Measurements from ENCODE around the gene MRPL53. TPM values are rescaled to one million over a fixed set of nuclear protein-coding genes. Genes with fewer than 3 reads are reported as not detected.
"Not testable (repeated sequence)": the region's sequence is repeated elsewhere in the genome, so short reads cannot be mapped to it uniquely, and the experiment has no call there.

The MRPL53 gene
- polyA plus RNA-seq, 3 donors from 2014 or later: 83.8 to 152 (median 119) TPM

- H3K36me3 Mint-ChIP-seq: peaks cover 6 to 12% (median 7%) of the 10 kb centered on the region in 3 donors
- peak overlapping the region; percentile 35 to 92 (median 78) for H3K27ac Mint-ChIP-seq
- H3K4me3 Mint-ChIP-seq: peak overlapping the region; percentile 90 to 98 (median 93)
- DNase-seq: no peak
- H3K27me3 Mint-ChIP-seq (ENCODE audit: low read depth in 3 of 3): peaks cover 8 to 15% (median 11%) of the 10 kb centered on the region in 3 donors
- H3K9me3 Mint-ChIP-seq: no peaks in the 10 kb centered on the region
- peaks cover 46 to 48% of the 10 kb centered on the region in 2 donors for H3K4me1 Mint-ChIP-seq
These were observed 26.2 kb upstream of the MRPL53 start for GRCh38 chr2:74498500-74499266.

- no peak for DNase-seq
These were observed 25.5 kb upstream of the MRPL53 start for GRCh38 chr2:74497777-74498499.

DNA sequence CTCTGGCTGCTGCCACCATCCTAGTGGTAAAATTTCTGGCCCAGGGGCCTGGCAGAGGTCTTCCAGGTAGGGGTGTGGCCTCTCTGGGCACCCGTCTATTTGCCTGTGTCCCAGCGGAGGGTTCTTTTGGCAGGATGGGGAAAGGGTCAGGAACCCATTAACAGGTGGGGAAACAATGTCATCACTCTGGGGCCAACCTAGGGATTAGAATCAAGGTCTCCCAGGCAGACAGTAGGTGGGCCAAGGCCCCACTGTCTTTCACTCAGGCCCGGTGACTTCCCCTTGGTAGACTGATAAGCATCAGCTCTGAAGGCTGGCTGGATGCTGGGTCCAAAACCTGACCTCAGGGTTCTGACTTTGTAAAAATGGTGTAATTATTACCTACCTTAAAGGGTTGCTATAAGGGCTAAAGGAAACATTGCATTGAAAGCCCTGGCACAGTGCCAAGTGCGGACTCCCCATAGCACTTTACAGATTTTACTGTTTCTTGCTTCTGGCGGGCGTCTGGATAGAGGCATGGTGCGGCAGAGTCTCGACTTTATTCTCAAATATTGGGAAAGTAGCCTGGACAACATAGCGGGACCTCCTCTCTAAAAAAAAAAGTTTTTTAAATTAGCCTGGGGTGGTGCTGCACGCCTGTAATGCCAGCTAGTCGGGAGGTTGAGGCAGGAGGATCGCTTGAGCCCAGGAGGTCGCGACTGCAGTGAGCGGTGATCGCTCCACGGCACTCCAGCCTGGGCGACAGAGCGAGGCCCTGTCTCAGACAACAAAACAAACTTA lies 24.7 kb upstream of the MRPL53 start:
- DNase-seq: no peak
- H3K36me3 Mint-ChIP-seq: peaks cover 6 to 14% (median 12%) of the 10 kb centered on the region in 3 donors
- no peaks in the 10 kb centered on the region for H3K9me3 Mint-ChIP-seq
- H3K4me1 Mint-ChIP-seq: peaks cover 31 to 33% of the 10 kb centered on the region in 2 donors
- H3K27ac Mint-ChIP-seq: peak overlapping the region in 3 of 6 donors; percentile 35 to 76 (median 55)
- H3K27me3 Mint-ChIP-seq (ENCODE audit: low read depth in 3 of 3): peaks cover 5 to 15% (median 11%) of the 10 kb centered on the region in 3 donors
- H3K4me3 Mint-ChIP-seq: peak overlapping the region; percentile 90 to 98 (median 93)

More at GRCh38 chr2:74497777-74498499, 25.5 kb upstream of the MRPL53 start:
- Mint-ChIP-seq H3K4me1 (peaks cover 38 to 41% of the 10 kb centered on the region in 2 donors), H3K9me3 (no peaks in the 10 kb centered on the region), H3K36me3 (peaks cover 6 to 14% (median 10%) of the 10 kb centered on the region in 3 donors), H3K4me3 (peak overlapping the region; percentile 90 to 98 (median 93)), H3K27ac (peak overlapping the region; percentile 35 to 92 (median 78)), H3K27me3 (ENCODE audit: low read depth in 3 of 3) (peaks cover 5 to 15% (median 11%) of the 10 kb centered on the region in 3 donors)

DNA sequence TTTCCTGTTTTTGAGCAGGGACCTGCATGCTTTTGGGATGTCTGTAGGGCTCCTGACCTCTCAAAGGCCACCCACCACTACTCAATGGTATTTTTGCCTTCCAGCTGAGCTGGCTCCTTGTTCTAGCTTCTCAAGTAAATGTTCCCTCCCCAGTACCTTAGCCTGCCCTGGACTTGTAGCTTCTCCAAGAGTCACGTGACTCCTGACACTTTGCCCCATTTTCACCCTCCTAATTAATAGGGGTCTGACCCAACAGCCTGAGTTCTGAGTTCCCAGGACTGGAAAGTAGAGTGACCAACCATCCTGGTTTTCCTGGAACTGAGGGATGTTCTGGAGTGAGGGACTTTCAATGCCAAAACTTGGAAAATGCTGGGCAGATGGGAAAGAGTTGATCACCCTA lies 23.0 kb upstream of the MRPL53 start:
- Mint-ChIP-seq H3K27ac (peak overlapping the region in 1 of 6 donors; percentile 50), H3K27me3 (ENCODE audit: low read depth in 3 of 3) (peaks cover 5 to 10% (median 8%) of the 10 kb centered on the region in 3 donors), H3K36me3 (peaks cover 13 to 23% (median 18%) of the 10 kb centered on the region in 3 donors), H3K4me1 (peaks cover 21 to 25% of the 10 kb centered on the region in 2 donors), H3K4me3 (no peak overlapping the region), H3K9me3 (no peaks in the 10 kb centered on the region)
- DNase-seq: no peak

- DNase-seq: no peak
- no peak overlapping the region for H3K4me3 Mint-ChIP-seq
- H3K4me1 Mint-ChIP-seq: peaks cover 13% of the 10 kb centered on the region in 2 donors
- H3K9me3 Mint-ChIP-seq: no peaks in the 10 kb centered on the region
- H3K27me3 Mint-ChIP-seq (ENCODE audit: low read depth in 3 of 3): peaks cover under 1 to 7% (median 5%) of the 10 kb centered on the region in 3 donors
- peaks cover 23 to 35% (median 27%) of the 10 kb centered on the region in 3 donors for H3K36me3 Mint-ChIP-seq
- no peak overlapping the region for H3K27ac Mint-ChIP-seq
These were observed 21.1 kb upstream of the MRPL53 start for GRCh38 chr2:74493546-74493945.

DNA sequence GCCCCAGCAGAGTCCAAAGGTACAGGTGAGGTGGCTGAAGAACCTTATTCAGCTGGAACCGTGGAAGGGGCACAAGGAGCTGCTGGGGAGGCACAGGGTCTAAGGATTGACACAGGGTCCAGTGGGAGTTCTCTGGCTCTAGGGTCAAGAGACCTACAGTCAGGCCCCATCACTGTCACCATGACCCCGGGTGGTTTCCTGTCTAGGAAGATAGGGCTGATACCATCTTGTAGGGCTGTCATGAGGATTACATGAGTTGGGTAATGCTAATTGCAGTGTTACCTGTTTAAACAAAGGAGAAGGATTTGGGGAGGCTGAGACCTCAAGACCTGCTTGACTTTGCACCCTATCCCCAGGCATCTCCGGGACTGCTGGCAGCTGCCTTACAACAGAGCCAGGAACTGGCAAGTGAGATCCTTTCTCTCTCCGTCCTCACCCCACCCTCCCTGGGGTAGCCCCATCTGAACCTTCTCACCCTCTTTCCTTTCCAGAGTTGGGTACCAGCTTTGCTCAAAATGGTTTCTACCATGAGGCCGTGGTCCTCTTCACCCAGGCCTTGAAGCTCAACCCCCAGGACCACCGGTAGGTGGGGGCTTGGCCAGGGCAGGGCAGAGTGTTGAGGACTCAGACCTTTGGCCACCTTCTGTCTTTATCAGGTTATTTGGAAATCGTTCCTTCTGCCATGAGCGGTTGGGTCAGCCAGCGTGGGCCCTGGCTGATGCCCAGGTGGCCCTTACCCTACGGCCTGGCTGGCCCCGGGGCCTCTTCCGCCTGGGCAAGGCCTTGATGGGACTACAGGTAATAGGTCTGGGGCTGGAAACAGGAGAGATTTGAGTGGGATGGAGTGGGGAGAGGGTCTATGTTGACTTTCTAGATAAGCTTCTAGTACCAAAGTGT lies 19.4 kb upstream of the MRPL53 start:
- DNase-seq: no peak
- no peak overlapping the region for H3K27ac Mint-ChIP-seq
- no peak overlapping the region for H3K4me3 Mint-ChIP-seq
- H3K27me3 Mint-ChIP-seq (ENCODE audit: low read depth in 3 of 3): peaks cover 0 to 1% (median 0%) of the 10 kb centered on the region in 3 donors
- no peaks in the 10 kb centered on the region for H3K9me3 Mint-ChIP-seq
- H3K36me3 Mint-ChIP-seq: peaks cover 25 to 36% (median 29%) of the 10 kb centered on the region in 3 donors
- H3K4me1 Mint-ChIP-seq: peaks cover 0 to under 1% of the 10 kb centered on the region in 2 donors

- no peak for DNase-seq
- Mint-ChIP-seq H3K27ac (no peak overlapping the region), H3K36me3 (peaks cover 29 to 44% (median 30%) of the 10 kb centered on the region in 3 donors), H3K4me3 (no peak overlapping the region), H3K4me1 (peaks cover 0 to 2% of the 10 kb centered on the region in 2 donors), H3K9me3 (no peaks in the 10 kb centered on the region), H3K27me3 (ENCODE audit: low read depth in 3 of 3) (peaks cover 0 to under 1% (median 0%) of the 10 kb centered on the region in 3 donors)
These were observed 17.4 kb upstream of the MRPL53 start for GRCh38 chr2:74489906-74490305.

GRCh38 chr2:74488643-74489481 lies 16.4 kb upstream of the MRPL53 start:
- Mint-ChIP-seq H3K4me3 (no peak overlapping the region), H3K27me3 (ENCODE audit: low read depth in 3 of 3) (no peaks in the 10 kb centered on the region), H3K9me3 (no peaks in the 10 kb centered on the region), H3K27ac (peak overlapping the region in 1 of 6 donors; percentile 66), H3K36me3 (peaks cover 25 to 39% (median 25%) of the 10 kb centered on the region in 3 donors), H3K4me1 (peaks cover 3 to 5% of the 10 kb centered on the region in 2 donors)
- no peak for DNase-seq

DNA sequence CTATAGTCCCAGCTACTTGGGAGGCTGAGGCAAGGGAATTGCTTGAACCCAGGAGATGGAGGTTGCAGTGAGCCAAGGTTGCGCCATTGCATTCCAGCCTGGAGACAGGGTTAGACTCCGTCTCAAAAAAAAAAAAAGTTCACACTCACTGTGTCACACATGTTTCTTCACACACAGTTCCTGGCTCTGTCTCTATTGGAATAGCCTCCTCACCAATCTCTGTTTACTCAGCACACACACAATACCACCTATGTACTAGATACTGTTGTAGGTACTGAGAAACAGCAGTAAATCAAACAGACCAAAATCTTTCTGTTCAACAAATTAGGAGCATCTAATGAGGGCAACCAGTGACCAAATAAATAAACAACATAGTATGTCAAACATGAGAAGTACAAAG lies 13.7 kb upstream of the MRPL53 start:
- no peak overlapping the region for H3K27ac Mint-ChIP-seq
- H3K27me3 Mint-ChIP-seq (ENCODE audit: low read depth in 3 of 3): peaks cover 0 to 5% (median 2%) of the 10 kb centered on the region in 3 donors
- peaks cover 21 to 28% (median 23%) of the 10 kb centered on the region in 3 donors for H3K36me3 Mint-ChIP-seq
- no peak for DNase-seq
- H3K4me1 Mint-ChIP-seq: peaks cover 22 to 27% of the 10 kb centered on the region in 2 donors
- H3K9me3 Mint-ChIP-seq: no peaks in the 10 kb centered on the region
- no peak overlapping the region for H3K4me3 Mint-ChIP-seq

GRCh38 chr2:74483675-74484164 lies 11.2 kb upstream of the MRPL53 start:
- H3K9me3 Mint-ChIP-seq; DNase-seq; H3K27me3 Mint-ChIP-seq (ENCODE audit: low read depth in 3 of 3): not testable (repeated sequence)
- Mint-ChIP-seq H3K27ac (peak overlapping the region; percentile 90 to 100 (median 99)), H3K36me3 (peaks cover 6 to 14% (median 8%) of the 10 kb centered on the region in 3 donors), H3K4me3 (peak overlapping the region; percentile 97 to 100 (median 99)), H3K4me1 (peaks cover 35 to 40% of the 10 kb centered on the region in 2 donors)

DNA sequence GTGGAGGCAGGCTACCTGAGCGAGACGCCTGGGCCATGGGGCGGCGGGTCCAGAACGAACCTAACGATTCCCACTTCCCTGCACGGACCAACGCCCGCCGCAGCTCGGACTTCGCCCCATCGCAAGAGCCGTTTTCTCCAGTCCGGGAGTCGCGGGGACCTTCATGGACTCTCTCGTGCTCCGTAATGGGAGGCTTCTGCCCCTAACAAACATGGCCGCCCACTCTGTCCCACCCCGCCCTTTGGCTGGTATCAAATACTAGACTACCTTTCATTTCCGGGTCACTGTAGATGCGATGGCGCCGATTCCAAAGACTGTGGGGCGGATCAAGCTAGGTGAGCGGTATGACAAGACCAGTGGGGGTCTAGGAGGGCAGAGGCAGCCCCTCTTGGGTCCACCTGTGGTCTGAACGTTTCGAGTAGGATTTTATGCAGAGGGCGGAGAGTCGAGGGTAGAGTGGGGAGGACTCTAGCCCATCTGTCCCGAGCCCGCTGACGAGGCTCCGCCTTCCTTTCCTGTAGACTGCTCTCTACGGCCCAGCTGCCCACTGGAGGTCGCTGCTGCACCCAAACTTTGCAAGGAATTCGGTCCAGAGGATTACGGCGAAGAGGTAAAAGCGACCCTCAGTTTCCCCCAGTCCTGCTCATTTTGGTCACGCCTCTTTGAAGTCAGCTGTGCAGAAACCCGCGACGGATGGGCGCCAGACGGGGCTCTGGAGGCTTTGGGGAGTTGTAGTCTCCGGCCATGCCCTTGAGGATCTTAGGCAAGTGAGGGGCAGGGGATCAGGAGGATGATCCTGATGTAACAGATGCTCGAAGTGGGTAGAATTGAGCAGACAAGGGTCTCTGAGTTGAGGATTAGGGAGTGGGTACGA lies 10.6 kb upstream of the MRPL53 start, which contains the start of the genes CCDC142 and TTC31:
TSS of gene CCDC142 (minus strand) at position 198 of the 874 bp plus-strand sequence. CDS start at position 37, 161 bp downstream.
TSS of gene TTC31 (plus strand) at position 281 of the 874 bp plus-strand sequence. CDS start at position 296, 15 bp downstream.
- Mint-ChIP-seq H3K27me3 (ENCODE audit: low read depth in 3 of 3) (peaks cover 0 to 5% (median 4%) of the 10 kb centered on the region in 3 donors), H3K36me3 (peaks cover 6 to 14% (median 8%) of the 10 kb centered on the region in 3 donors), H3K9me3 (no peaks in the 10 kb centered on the region), H3K4me3 (peak within 1 kb of the TSS; percentile 97 to 100 (median 99)), H3K27ac (peak within 1 kb of the TSS; percentile 90 to 100 (median 99)), H3K4me1 (peaks cover 35 to 40% of the 10 kb centered on the region in 2 donors)
- DNase-seq: peak; percentile 94 to 96 (median 95)
